SK-N-SH (cell line): Measurements from ENCODE around the gene SMPD3.

Source experiments
- CTCF ChIP-seq: fragments of 200-600 bp; sonication (generic); IDR thresholded peaks from 2 replicates; pipeline ENCODE4 v1.6.1; 2017; ENCODE audit warnings: antibody characterized with exemption, mild to moderate bottlenecking, moderate library complexity
- EZH2phosphoT487 ChIP-seq: fragments of 200-600 bp; sonication (generic); IDR thresholded peaks from 2 replicates; pipeline ENCODE4 v1.6.1; 2017; ENCODE audit warnings: low read depth, mixed run types, mild to moderate bottlenecking, antibody characterized with exemption, moderate library complexity, borderline replicate concordance
- NFIC ChIP-seq: IDR thresholded peaks from 2 replicates; pipeline ENCODE4 v1.4.0; 2012; ENCODE audit warnings: borderline replicate concordance
- POLR2AphosphoS5 ChIP-seq: IDR thresholded peaks from 2 replicates; pipeline ENCODE4 v1.6.1; 2012; ENCODE audit warnings: low read depth, low read length
- RAD21 ChIP-seq: IDR thresholded peaks from 2 replicates; pipeline ENCODE4 v1.6.1; 2012; ENCODE audit warnings: mild to moderate bottlenecking, low read length

DNA sequence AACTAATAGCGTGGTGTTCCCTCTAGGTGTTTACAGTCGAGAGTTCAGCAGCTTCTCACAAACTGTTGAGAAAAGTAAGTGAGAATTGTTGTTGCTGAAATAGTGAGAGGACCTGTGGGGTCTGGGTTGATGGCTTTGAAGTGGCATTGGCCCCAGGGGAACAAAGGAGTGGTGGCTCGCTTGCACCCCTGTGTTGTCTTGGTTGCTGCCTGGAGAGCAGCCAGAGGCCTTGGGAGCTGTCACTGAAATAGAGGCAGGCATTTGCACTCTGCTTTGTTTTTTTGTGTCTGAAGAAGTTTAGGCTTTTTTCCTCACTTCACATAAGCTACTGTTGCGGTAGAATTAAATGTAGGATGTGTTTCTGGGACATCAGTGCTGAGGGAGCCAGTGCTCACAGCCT lies 100.7 kb downstream of the SMPD3 start:
- TF ChIP-seq EZH2phosphoT487 (no peak), CTCF (no peak), POLR2AphosphoS5 (no peak), NFIC (no peak), RAD21 (no peak)
